Chondrocyte (in vitro differentiated cells): ENCODE measurements around the gene WDR5B. TPM values are rescaled to one million over a fixed set of nuclear protein-coding genes. Genes with fewer than 3 reads are reported as not detected.

Experiments used
- DNase-seq: peaks from one replicate; pipeline ENCODE4 v3.0.0; 2021; ENCODE audit warnings: mixed read lengths, low spot score
- H3K27ac Mint-ChIP-seq: one replicate; pipeline ENCODE4 v1.8.0; 2021; ENCODE audit warnings: mild to moderate bottlenecking, moderate library complexity, mixed read lengths; ENCODE audit not compliant: unreplicated experiment
- H3K27me3 Mint-ChIP-seq: 2 replicates; pipeline ENCODE4 v1.8.0; 2021; ENCODE audit warnings: low read depth, mixed read lengths
- H3K36me3 Mint-ChIP-seq: 2 replicates; pipeline ENCODE4 v1.8.0; 2021; ENCODE audit warnings: low read depth, mixed read lengths
- H3K4me1 Mint-ChIP-seq: 2 replicates; pipeline ENCODE4 v1.8.0; 2021; ENCODE audit warnings: low read depth, mild to moderate bottlenecking, mixed read lengths
- H3K4me3 Mint-ChIP-seq: one replicate; pipeline ENCODE4 v1.8.0; 2021; ENCODE audit warnings: mild to moderate bottlenecking, moderate library complexity, mixed read lengths; ENCODE audit not compliant: unreplicated experiment
- H3K9me3 Mint-ChIP-seq: 2 replicates; pipeline ENCODE4 v1.8.0; 2021; ENCODE audit warnings: low read depth, mixed read lengths
- CTCF ChIP-seq: fragments of 200-600 bp; sonication (generic); IDR thresholded peaks from 2 replicates; pipeline ENCODE4 v1.5.0; 2021; ENCODE audit warnings: antibody characterized with exemption, mild to moderate bottlenecking, moderate library complexity
- total RNA-seq: library from RNA; stranded (reverse); gene quantifications from 3 replicates; pipeline ENCODE4 v1.2.1, GENCODE V29; 2021

WDR5B gene
- total RNA-seq, 1 donor from 2014 or later, result 5.0 TPM

- TF ChIP-seq CTCF, result no peak
- no peak for DNase-seq
- peaks cover 20% of the 10 kb centered on the region for H3K4me1 Mint-ChIP-seq
- H3K27me3 Mint-ChIP-seq, result no peaks in the 10 kb centered on the region
- H3K27ac Mint-ChIP-seq, result no peak overlapping the region
- no peaks in the 10 kb centered on the region for H3K9me3 Mint-ChIP-seq
- peaks cover 2% of the 10 kb centered on the region for H3K36me3 Mint-ChIP-seq
- H3K4me3 Mint-ChIP-seq, result no peak overlapping the region
Measured at GRCh38 chr3:122387709-122388108, 28.2 kb downstream of the WDR5B start.

- H3K27me3 Mint-ChIP-seq, result no peaks in the 10 kb centered on the region
- peak within 1 kb of the TSS; percentile 93 for H3K27ac Mint-ChIP-seq
- H3K4me3 Mint-ChIP-seq, result peak within 1 kb of the TSS; percentile 91
- H3K36me3 Mint-ChIP-seq, result peaks cover 2% of the 10 kb centered on the region
- peaks cover 32% of the 10 kb centered on the region for H3K4me1 Mint-ChIP-seq
- peak; percentile 82 for TF ChIP-seq CTCF
- H3K9me3 Mint-ChIP-seq, result no peaks in the 10 kb centered on the region
- DNase-seq, result peak; percentile 95
Measured at GRCh38 chr3:122383771-122384697, 31.8 kb downstream of the WDR5B start, which contains the start of gene FAM162A. Gene FAM162A, plus strand, starts transcription at chr3:122384182. Its CDS starts 84 bp downstream, at chr3:122384266.

GRCh38 chr3:122382888-122383666, 32.8 kb downstream of the WDR5B start, which contains the start of gene MIX23:
Gene MIX23, minus strand, starts transcription at chr3:122383231. Its CDS starts 7 bp downstream, at chr3:122383224.
- peak within 1 kb of the TSS; percentile 93 for H3K27ac Mint-ChIP-seq
- peaks cover 2% of the 10 kb centered on the region for H3K36me3 Mint-ChIP-seq
- peaks cover 32% of the 10 kb centered on the region for H3K4me1 Mint-ChIP-seq
- H3K4me3 Mint-ChIP-seq, result peak within 1 kb of the TSS; percentile 91
- no peaks in the 10 kb centered on the region for H3K9me3 Mint-ChIP-seq
- no peak for TF ChIP-seq CTCF
- DNase-seq, result no peak
- H3K27me3 Mint-ChIP-seq, result no peaks in the 10 kb centered on the region

- no peak for DNase-seq
Measured at GRCh38 chr3:122377975-122378374, 37.9 kb downstream of the WDR5B start.

More at GRCh38 chr3:122377975-122378374, 37.9 kb downstream of the WDR5B start:
- Mint-ChIP-seq H3K4me1 (peaks cover 13% of the 10 kb centered on the region), H3K27ac (no peak overlapping the region), H3K36me3 (peaks cover 3% of the 10 kb centered on the region), H3K4me3 (no peak overlapping the region), H3K9me3 (no peaks in the 10 kb centered on the region), H3K27me3 (no peaks in the 10 kb centered on the region)
- no peak for TF ChIP-seq CTCF
